Medulla oblongata (tissue), 1 donor: Measurements from ENCODE around the gene CHD3.
A peak's percentile ranks its signal among the peaks of the same experiment; 100 is the strongest.

Experiments
- DNase-seq: peaks from one replicate; pipeline ENCODE4 v3.0.0-alpha.2; 2015; ENCODE audit errors: extremely low spot score

CHD3 gene

GRCh38 chr17:7894226-7894625 is 5.6 kb downstream of the CHD3 start:
- DNase-seq: no peak

DNA sequence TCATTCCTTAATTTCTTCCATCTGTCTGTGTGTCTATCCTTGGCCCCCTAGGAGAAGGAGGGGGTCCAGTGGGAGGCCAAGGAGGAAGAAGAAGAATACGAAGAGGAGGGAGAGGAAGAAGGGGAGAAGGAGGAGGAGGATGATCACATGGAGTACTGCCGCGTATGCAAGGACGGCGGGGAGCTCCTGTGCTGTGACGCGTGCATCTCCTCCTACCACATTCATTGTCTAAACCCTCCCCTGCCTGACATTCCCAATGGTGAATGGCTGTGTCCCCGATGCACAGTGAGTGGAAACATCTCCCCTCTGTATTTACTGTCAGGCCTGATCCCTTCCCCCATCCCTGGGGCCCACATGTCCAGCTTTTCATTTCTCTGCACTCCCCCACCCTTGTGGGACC is 6.3 kb downstream of the CHD3 start:
- no peak for DNase-seq

GRCh38 chr17:7897090-7897489 is 8.5 kb downstream of the CHD3 start:
- no peak for DNase-seq

DNA sequence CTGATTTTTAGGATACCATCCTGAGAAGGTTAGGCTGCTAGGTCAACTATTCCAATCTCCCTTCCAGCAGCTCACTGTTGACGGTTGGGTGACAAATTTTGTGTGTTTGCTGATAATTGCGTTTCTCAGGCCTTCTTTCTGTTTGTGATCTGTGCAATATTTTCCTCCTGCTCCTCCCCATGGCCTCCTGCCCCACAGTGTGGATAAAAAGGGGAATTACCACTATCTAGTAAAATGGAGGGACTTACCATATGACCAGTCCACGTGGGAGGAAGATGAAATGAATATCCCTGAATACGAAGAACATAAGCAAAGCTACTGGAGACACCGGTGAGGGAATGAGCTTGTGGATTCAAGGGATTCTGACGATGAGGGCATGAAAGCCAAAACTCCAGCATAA is 9.2 kb downstream of the CHD3 start:
- DNase-seq: peak; percentile 83

GRCh38 chr17:7903154-7904103 is 14.8 kb downstream of the CHD3 start:
- no peak for DNase-seq

DNA sequence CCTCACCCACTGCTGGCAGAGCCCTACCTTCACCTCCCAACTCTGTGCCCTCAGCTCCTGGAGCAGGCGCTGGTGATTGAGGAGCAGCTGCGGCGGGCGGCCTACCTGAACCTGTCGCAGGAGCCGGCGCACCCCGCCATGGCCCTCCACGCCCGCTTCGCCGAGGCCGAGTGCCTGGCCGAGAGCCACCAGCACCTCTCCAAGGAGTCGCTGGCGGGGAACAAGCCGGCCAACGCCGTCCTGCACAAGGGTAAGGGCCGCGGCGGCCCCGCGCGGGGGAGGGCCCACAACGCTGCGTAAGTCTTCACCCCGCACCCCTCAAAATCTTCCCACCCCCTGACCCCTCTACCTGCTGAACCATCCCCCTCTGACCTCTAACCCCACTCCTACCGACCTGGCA is 20.5 kb downstream of the CHD3 start:
- DNase-seq: no peak

DNA sequence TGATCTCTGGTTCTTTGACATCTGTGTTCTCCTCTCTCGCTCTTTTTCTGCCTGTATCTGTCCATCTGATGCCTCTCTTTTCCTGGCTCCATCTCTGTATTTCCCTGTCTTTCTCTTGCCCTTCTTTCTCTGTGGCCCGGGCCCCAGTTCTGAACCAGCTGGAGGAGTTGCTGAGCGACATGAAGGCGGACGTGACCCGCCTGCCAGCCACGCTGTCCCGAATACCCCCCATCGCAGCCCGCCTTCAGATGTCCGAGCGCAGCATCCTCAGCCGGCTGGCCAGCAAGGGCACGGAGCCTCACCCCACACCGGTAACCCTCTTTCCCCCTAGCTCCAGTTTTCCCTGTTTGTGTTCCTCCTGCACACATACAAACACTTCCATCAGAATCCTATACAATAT is 21.7 kb downstream of the CHD3 start:
- no peak for DNase-seq

- DNase-seq: no peak
Measured at GRCh38 chr17:7910711-7911110, 22.1 kb downstream of the CHD3 start.

GRCh38 chr17:7911116-7911515 is 22.5 kb downstream of the CHD3 start:
- no peak for DNase-seq

DNA sequence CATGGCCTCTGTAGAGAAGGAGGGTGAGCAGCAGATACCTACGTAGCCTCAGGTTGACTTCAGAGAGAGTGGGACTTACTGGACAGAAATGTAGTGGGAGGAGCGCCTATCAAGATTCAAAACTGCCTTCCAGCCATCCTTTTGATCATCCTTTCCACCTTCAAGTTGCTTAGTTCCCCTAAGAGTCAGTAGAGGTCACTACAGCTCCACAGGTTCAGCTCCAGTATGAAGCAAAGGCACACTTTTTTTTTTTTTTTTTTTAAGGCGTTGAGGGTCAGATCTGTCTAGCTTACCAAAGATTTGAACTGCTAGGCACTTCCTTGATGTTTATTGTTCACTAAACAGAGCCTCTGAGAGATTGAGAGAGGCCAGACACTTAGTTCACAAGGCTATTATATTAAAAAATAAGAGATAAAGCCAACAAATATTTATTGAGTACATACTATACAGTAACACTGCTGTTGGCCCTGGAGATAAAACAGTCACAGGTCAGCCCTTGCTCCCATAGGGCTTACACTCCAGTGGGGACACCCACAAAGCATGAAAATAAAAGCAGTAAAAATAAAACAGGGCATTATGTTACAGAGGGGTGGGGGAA is 24.4 kb downstream of the CHD3 start:
- peak; percentile 83 for DNase-seq

DNA sequence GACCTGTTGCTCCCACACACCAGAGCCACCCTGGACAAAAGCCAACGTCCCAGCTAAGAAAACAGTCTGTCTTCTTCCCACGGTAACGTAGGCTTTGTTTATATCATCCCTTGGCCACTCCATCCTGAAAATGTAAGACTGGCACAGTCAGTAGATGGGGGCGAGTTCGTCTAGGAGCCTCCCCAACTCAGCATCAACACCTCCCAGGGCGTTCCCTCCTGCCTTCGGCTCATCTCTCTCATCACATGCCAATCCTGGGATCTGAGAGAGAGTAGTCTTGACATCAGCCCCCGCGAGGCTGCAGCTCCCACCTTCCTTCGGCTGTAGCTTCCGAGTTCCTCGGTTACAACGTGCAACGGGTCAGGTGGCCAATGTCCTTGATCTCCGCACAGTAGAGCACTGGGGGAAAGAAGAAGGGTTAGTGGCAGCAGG is 26.6 kb downstream of the CHD3 start:
- DNase-seq: no peak

GRCh38 chr17:7915611-7916384 is 27.2 kb downstream of the CHD3 start, which contains the start of gene RNF227:
Gene RNF227, minus strand, starts transcription at chr17:7916289. Its CDS starts 94 bp downstream, at chr17:7916195.
- DNase-seq: peak; percentile 88

DNA sequence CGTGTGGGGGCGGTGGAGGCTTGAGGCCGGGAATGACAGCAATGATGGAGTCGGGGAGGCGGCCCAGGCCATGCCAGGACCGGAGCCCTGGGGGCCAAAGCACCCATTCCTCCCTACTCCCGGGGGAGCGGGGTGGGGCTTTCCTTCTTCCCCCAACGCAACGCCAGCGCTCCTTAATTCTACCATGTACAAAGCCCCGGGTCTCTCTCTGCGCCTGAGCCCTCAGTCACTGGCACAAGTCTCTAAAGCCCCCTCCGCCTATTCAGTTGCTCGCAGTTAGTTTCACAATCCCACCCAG is 27.7 kb downstream of the CHD3 start:
- no peak for DNase-seq

- no peak for DNase-seq
Measured at GRCh38 chr17:7916808-7917207, 28.2 kb downstream of the CHD3 start.

- DNase-seq: no peak
Measured at GRCh38 chr17:7922269-7922844, 33.8 kb downstream of the CHD3 start.

DNA sequence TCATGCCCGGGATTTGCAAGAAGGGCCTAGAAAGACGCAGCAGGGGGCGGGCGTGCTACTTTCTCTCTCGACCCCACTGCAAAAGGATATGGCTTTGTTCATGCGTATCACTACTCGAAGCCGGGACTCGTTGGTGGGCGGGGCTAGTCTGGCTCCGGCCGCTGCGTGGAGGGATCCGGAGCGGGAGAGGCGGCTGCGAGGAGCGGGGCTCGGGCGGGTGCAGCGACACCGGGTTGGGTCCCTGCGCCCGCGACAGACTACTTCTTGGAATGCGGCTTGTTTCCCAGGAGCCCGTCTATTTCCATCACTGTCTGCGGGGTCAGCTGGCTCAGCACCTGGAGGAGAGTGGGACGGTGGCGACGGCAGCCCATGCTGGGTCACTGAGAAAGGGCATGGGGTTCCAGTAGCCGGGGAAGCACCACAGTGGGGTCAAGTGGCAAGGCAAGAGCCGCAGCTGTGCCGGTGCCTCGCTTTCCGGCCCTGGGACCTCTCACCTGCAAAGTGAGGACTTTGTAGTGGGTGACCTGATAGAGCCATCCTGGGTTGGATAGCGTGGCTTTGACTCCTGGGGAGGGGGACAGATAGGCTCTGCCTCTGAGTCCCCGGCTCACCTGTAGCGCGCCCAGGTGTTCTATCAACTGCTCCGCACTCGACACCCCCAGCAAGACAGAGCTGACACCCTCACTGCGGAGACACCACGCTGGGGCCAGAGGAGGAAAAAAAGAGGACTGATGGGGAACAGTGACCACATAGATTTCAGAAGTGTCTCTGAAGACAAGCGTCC is 34.4 kb downstream of the CHD3 start:
- DNase-seq: peak; percentile 80

GRCh38 chr17:7927596-7927995 is 39.0 kb downstream of the CHD3 start:
- DNase-seq: no peak

DNA sequence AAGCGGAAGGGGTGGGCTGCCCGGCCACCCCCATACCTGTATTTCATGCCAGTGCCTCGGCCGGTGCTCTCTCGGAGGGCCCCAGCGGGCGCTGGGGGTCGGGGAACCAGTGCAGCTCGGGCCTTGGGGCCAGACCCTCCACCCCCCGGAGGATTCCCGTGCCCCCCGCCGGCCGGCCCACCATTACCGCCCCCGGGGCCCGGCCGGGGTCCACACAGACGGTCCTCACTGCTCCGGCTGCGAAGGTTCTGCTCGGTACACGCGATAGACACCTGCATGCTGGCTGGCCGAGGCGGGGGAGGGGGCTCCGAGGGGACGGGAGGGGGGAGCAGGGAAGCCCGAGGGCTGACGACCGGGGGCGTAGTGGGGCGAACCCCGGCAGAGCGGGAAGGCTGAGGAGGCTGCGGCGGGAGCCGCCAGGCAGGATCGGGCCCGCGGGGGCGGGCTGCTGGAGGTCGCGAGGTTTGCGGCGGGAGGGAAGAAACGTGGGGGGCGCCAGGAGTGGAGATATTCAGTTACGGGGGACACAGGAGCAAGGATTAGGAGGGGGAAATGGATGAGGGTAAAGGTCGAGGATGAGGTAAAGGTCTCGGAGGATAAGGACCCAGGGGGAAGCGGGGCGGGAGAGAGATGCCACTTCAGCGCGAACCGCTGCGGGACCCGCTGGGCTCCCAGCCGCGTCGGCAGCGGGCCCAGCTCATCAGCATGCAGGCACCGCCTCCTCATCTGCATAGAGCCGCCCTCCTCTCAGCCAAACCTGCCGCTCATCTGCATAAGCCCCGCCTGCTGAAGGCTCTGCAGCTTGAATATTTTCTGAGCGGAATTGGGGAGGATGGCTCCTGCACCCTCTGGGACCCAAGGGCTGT is 40.8 kb downstream of the CHD3 start, which contains the start of gene KCNAB3:
Gene KCNAB3, minus strand, starts transcription at position 699 of the 866 bp plus-strand sequence. Its CDS starts 421 bp downstream, at position 278.
- peak; percentile 37 for DNase-seq

DNA sequence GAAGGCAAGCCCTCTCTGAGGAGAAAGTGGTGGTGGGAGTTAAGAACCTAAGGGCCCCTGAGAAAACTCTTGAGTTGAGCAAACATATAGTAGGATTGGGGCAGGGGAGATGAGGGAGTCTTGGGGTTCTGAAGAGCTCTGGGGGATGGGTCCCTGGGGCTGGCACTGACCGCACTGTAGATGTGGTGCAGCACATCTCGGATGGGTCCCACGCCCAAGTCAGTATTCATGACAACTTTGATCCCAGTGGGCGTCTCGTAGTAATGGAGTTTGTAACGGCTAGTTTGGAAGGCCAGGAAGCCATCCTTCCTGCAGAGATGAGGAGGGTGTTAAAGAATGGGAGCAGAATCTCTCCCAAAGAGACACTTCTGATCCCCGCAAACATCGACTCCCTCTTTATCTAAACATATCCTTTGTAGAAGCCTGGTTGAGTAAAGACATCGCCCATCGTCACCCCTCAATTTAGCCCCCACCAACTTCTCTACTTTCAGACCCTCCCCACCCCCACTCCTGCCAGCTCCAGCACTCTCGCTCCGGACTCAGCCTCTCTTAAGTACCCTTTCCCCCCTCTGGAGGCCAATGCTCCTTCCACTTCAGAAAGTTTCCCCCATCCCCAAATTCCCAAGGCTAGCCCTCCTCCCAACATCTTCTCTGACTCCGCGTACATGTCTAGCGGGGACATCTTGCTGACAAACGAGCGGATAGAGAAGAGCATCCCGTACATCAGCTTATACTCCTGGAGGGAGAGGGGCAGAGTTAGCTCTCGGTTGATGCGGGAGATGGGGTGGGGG is 42.4 kb downstream of the CHD3 start:
- no peak for DNase-seq
